Measurements from ENCODE around the gene PTPRN. TPM values are rescaled to one million over a fixed set of nuclear protein-coding genes. Genes with fewer than 3 reads are reported as not detected.
A peak's percentile ranks its signal among the peaks of the same experiment; 100 is the strongest.

PTPRN gene
- total and polyA plus RNA-seq, 9 of the 15 experiments (the other 6 are each of a cell fraction or from before 2014, with no cell fraction given): 0.15 to 2.4 (median 0.43) TPM; not detected in 1

DNA sequence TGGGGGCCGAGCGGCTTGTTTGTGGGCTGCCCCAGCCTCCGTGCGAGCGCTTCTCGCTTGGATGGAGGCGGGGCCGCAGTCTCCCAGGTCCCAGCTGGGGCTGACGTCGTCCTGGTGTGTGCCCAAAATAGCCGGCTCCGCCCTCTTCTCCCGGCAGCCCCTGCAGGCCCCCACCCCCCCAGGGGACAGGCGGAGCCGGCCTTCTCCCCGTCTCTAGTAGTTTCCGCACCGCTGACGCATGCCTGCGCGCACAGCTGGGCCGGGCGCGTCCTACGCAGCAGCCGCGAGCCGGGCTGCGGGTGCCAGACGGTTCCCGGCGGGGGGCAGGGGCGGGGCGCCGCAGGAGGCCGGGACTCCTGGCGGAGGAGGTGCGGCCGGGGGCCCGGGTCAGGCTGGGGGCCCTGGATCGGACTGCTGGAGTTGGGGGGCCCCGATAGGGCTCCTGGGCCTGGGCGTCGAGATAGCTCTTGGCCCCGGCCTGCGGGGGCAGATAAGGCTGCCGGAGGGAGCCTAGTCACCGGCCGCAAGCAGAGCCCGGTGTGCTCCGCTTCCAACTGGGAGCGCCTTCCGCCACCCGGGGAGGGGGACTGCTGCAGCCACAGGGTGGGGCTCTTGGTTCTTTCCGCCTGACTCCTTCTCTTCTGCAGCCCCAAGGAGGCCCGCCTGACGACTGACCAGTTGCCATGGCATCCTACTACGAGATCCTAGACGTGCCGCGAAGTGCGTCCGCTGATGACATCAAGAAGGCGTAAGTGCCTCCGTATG, 29.9 kb downstream of the PTPRN start, which contains the start of gene DNAJB2 (continued):
- TF ChIP-seq ZMIZ1 (IDR thresholded peaks at IDR 0.05; ENCODE audit: low read depth in 2 of 2, low read length in 2 of 2) (peak in 1 of 2 experiments; percentile 98; a peak in 2 of 4 replicates), ARID2 (IDR thresholded peaks at IDR 0.05) (no peak), GATAD2A (IDR thresholded peaks at IDR 0.05) (0 out of 2 replicates have a peak, but pooled peaks have one; percentile 43), CBFA2T2 (conservative IDR thresholded peaks at IDR 0.05) (peak; percentile 98), KDM1A (IDR thresholded peaks at IDR 0.05) (peak; percentile 86 to 87), ETV1 (tag; conservative IDR thresholded peaks at IDR 0.05; ENCODE audit: low read depth) (peak; percentile 84), CBFA2T3 (IDR thresholded peaks at IDR 0.05) (peak; percentile 99), LARP7 (IDR thresholded peaks at IDR 0.05) (no peak), BMI1 (IDR thresholded peaks at IDR 0.05; ENCODE audit: low read length) (peak; percentile 89), VEZF1 (CRISPR knock-in tag; IDR thresholded peaks at IDR 0.05) (peak; percentile 97), ZFP30 (CRISPR knock-in tag; IDR thresholded peaks at IDR 0.05; ENCODE audit: borderline replicate concordance) (no peak), NCOA6 (IDR thresholded peaks at IDR 0.05) (0 out of 2 replicates have a peak, but pooled peaks have one; percentile 3), POLR2AphosphoS5 (IDR thresholded peaks at IDR 0.05; ENCODE audit: control insufficient read depth, insufficient read depth, low read depth, low read length) (peak; percentile 98), MEF2D (tag; conservative IDR thresholded peaks at IDR 0.05; ENCODE audit: low read depth) (peak; percentile 98), GATA2 (CRISPR knock-in tag; IDR thresholded peaks at IDR 0.05) (peak; percentile 98), SMARCA5 (IDR thresholded peaks at IDR 0.05) (no peak), MIER1 (IDR thresholded peaks at IDR 0.05; ENCODE audit: low read depth) (no peak), POU5F1 (IDR thresholded peaks at IDR 0.05; ENCODE audit: borderline replicate concordance, low read depth, low read length, partially characterized antibody) (no peak), NRF1 (conservative IDR thresholded peaks at IDR 0.05 in 1 of 2, IDR thresholded peaks at IDR 0.05 in 1 of 2) (peak; percentile 93), SP1 (CRISPR knock-in tag; IDR thresholded peaks at IDR 0.05) (peak; percentile 88), SMAD3 (CRISPR knock-in tag; conservative IDR thresholded peaks at IDR 0.05) (peak; percentile 88), RCOR1 (IDR thresholded peaks at IDR 0.05; ENCODE audit: borderline replicate concordance in 1 of 2, low read depth in 2 of 2, low read length in 2 of 2) (peak; percentile 78 to 80; a peak in 3 of 4 replicates), ATF1 (CRISPR knock-in tag; IDR thresholded peaks at IDR 0.05) (peak; percentile 57; the same call in 1 of the 2 replicates), ATF1 (tag; IDR thresholded peaks at IDR 0.05) (peak; percentile 96), RBBP5 (IDR thresholded peaks at IDR 0.05; ENCODE audit: borderline replicate concordance, insufficient read depth, low read length, poor library complexity, severe bottlenecking) (no peak), ZNF79 (CRISPR knock-in tag; IDR thresholded peaks at IDR 0.05; ENCODE audit: low read depth) (0 out of 2 replicates have a peak, but pooled peaks have one; percentile 5)
